HTR-8/SVneo (cell line): ENCODE measurements around the gene FRY.
"Not testable (repeated sequence)": the region's sequence is repeated elsewhere in the genome, so short reads cannot be mapped to it uniquely, and the experiment has no call there.

Experiments used
- DNase-seq: peaks from one replicate; pipeline ENCODE4 v3.0.0; 2011; ENCODE audit warnings: low spot score, mixed read lengths; ENCODE audit not compliant: insufficient read length
- FAIRE-seq: peaks from 2 replicates; lab custom pipeline; 2011; peaks lifted over from hg19 to GRCh38; lab: Jason Lieb, UNC

The FRY gene

GRCh38 chr13:32031025-32031814 lies at the start of gene FRY:
Gene FRY (plus strand): TSS chr13:32031774. CDS start chr13:32031796, 22 bp downstream.
- DNase-seq (peak; percentile 31), FAIRE-seq (no peak)

- FAIRE-seq (no peak), DNase-seq (no peak)
Measured at GRCh38 chr13:31982124-31982523, 49.5 kb upstream of the FRY start.

- FAIRE-seq (no peak), DNase-seq (peak; percentile 45)
Measured at GRCh38 chr13:31982540-31982939, 49.0 kb upstream of the FRY start.

GRCh38 chr13:31983696-31984095 lies 47.9 kb upstream of the FRY start:
- DNase-seq, FAIRE-seq: not testable (repeated sequence)

GRCh38 chr13:31984388-31984787 lies 47.2 kb upstream of the FRY start:
- not testable (repeated sequence) for DNase-seq, FAIRE-seq

GRCh38 chr13:31986676-31987470 lies 44.7 kb upstream of the FRY start:
- no peak for FAIRE-seq
- DNase-seq: no peak

- DNase-seq (no peak), FAIRE-seq (no peak)
Measured at GRCh38 chr13:31987535-31988170, 43.9 kb upstream of the FRY start.

- FAIRE-seq, DNase-seq: not testable (repeated sequence)
Measured at GRCh38 chr13:31994367-31994766, 37.2 kb upstream of the FRY start.

GRCh38 chr13:31996601-31997000 lies 35.0 kb upstream of the FRY start:
- DNase-seq (no peak), FAIRE-seq (no peak)

GRCh38 chr13:31997641-31998040 lies 33.9 kb upstream of the FRY start:
- FAIRE-seq (no peak), DNase-seq (no peak)

GRCh38 chr13:31998131-31998530 lies 33.4 kb upstream of the FRY start:
- no peak for FAIRE-seq
- no peak for DNase-seq

GRCh38 chr13:32000754-32001153 lies 30.8 kb upstream of the FRY start:
- DNase-seq, FAIRE-seq: not testable (repeated sequence)

- DNase-seq (peak; percentile 38), FAIRE-seq (no peak)
Measured at GRCh38 chr13:32001154-32001768, 30.3 kb upstream of the FRY start.

GRCh38 chr13:32001769-32002168 lies 29.8 kb upstream of the FRY start:
- FAIRE-seq: no peak

GRCh38 chr13:32002873-32003272 lies 28.7 kb upstream of the FRY start:
- DNase-seq: no peak
- FAIRE-seq: no peak

More at GRCh38 chr13:32001769-32002168, 29.8 kb upstream of the FRY start:
- no peak for DNase-seq

- DNase-seq: no peak
- FAIRE-seq: no peak
Measured at GRCh38 chr13:32007494-32007893, 24.1 kb upstream of the FRY start.

GRCh38 chr13:32008518-32009175 lies 22.9 kb upstream of the FRY start:
- FAIRE-seq (no peak), DNase-seq (no peak)

GRCh38 chr13:32009362-32009761 lies 22.2 kb upstream of the FRY start:
- DNase-seq: no peak
- no peak for FAIRE-seq

GRCh38 chr13:32010136-32010535 lies 21.4 kb upstream of the FRY start:
- FAIRE-seq: no peak

GRCh38 chr13:32011971-32012370 lies 19.6 kb upstream of the FRY start:
- FAIRE-seq: no peak

More at GRCh38 chr13:32010136-32010535, 21.4 kb upstream of the FRY start:
- DNase-seq: no peak

More at GRCh38 chr13:32011971-32012370, 19.6 kb upstream of the FRY start:
- no peak for DNase-seq
